ENCODE data around the gene MGP.

Gene MGP

GRCh38 chr12:14854586-14855183 is 31.0 kb downstream of the MGP start:
- no peak for DNase-seq

GRCh38 chr12:14853961-14854360 is 31.7 kb downstream of the MGP start:
- DNase-seq = no peak

- DNase-seq = no peak
These were observed 32.8 kb downstream of the MGP start for GRCh38 chr12:14852880-14853279.

GRCh38 chr12:14850929-14851663 is 34.6 kb downstream of the MGP start:
- DNase-seq = no peak

- no peak for DNase-seq
These were observed 36.0 kb downstream of the MGP start for GRCh38 chr12:14849661-14850060.

GRCh38 chr12:14846876-14847580 is 38.6 kb downstream of the MGP start:
- no peak for DNase-seq

GRCh38 chr12:14846042-14846587 is 39.5 kb downstream of the MGP start:
- DNase-seq = no peak

- peak; percentile 47 for DNase-seq
These were observed 40.3 kb downstream of the MGP start for GRCh38 chr12:14845350-14845750.

- DNase-seq = no peak
These were observed 41.3 kb downstream of the MGP start for GRCh38 chr12:14844401-14844800.

- no peak for DNase-seq
These were observed 42.2 kb downstream of the MGP start, which contains the start of gene ART4 for GRCh38 chr12:14843425-14843887. Gene ART4, minus strand, starts transcription at chr12:14843526. Its CDS starts 413 bp downstream, at chr12:14843113.

- no peak for DNase-seq
These were observed 43.3 kb downstream of the MGP start for GRCh38 chr12:14842315-14842714.

- DNase-seq = no peak
These were observed 43.9 kb downstream of the MGP start for GRCh38 chr12:14841761-14842160.

- no peak for DNase-seq
These were observed 45.0 kb downstream of the MGP start for GRCh38 chr12:14840616-14841015.

- DNase-seq = no peak
These were observed 46.4 kb downstream of the MGP start for GRCh38 chr12:14839262-14839661.

GRCh38 chr12:14836336-14837210 is 49.1 kb downstream of the MGP start:
- no peak for DNase-seq

GRCh38 chr12:14834509-14834908 is 51.1 kb downstream of the MGP start:
- no peak for DNase-seq

GRCh38 chr12:14833952-14834351 is 51.7 kb downstream of the MGP start:
- no peak for DNase-seq

- no peak for DNase-seq
These were observed 52.3 kb downstream of the MGP start for GRCh38 chr12:14833336-14833735.
